ENCODE results near the gene EML1.

- TF ChIP-seq EZH2 (IDR thresholded peaks at IDR 0.05) (no peak), FOXP2 (optimal IDR thresholded peaks at IDR 0.05; ENCODE audit: control extremely low read depth, extremely low read length, insufficient read depth) (no peak), POLR2AphosphoS5 (IDR thresholded peaks at IDR 0.05; ENCODE audit: borderline replicate concordance, low read depth, low read length) (no peak)
Measured at GRCh38 chr14:99889268-99889667, 96.1 kb downstream of the EML1 start.

Measured in SK-N-MC (cell line).